ENCODE data around the gene HYDIN. TPM values are rescaled to one million over a fixed set of nuclear protein-coding genes. Genes with fewer than 3 reads are reported as not detected.

The HYDIN gene
- total and polyA plus RNA-seq, 9 of the 15 experiments (the other 6 are each of a cell fraction or from before 2014, with no cell fraction given) = 0.08 to 0.43 (median 0.14) TPM; not detected in 1

DNA sequence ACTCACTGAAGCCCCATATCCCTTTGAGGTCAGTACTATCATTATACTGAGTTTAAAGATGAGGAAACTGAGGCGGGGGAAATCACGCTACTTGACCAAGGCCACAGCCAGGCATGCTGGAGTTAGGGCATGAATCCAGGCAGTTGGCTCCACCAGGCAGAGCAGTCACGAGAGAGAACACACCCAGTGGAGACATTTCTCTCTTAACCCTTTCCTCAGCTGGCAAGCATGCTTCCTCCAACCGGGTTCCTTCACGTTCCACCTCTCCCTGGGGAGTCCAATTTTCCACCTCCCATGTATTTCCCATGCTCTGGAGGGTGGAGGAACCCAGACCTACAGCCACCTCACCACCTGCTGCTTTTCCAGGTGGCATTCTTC, 462.3 kb downstream of the HYDIN start:
- no TSS peak for BruUV-seq (replicated peaks)
- intact Hi-C loops (cut with micrococcal nuclease) = loop anchor here (5.0 kb wide), 1 partner anchor 96 kb away; no protein-coding TSS in a partner anchor
- peaks cover 47% of the 10 kb centered on the region; the same call in 2 of the 3 replicates for H3K36me3 ChIP-seq (ENCODE audit: control insufficient read depth, insufficient read depth, low read length)
- no peaks in the 10 kb centered on the region for H3K9me1 ChIP-seq (ENCODE audit: control insufficient read depth, insufficient read depth, low read length)
- FAIRE-seq (no peak), ATAC-seq (no peak), DNase-seq (ENCODE audit: extremely low read depth in 1 of 4, low spot score in 3 of 4) (no peak)
- H3K4me1 ChIP-seq (replicated peaks in 1 of 2; ENCODE audit: control insufficient read depth in 2 of 2, insufficient read depth in 2 of 2, low read length in 2 of 2) = peaks cover 0 to 2% of the 10 kb centered on the region in 2 experiments; a peak in 3 of 5 replicates
- no peaks in the 10 kb centered on the region for H3K27me3 ChIP-seq (ENCODE audit: control insufficient read depth in 2 of 2, insufficient read depth in 2 of 2, low read length in 2 of 2)
- no peak overlapping the region for H3K9ac ChIP-seq (ENCODE audit: insufficient read depth in 1 of 2, low read depth in 2 of 2, low read length in 2 of 2)
- ChIA-PET CTCF (ENCODE audit: low intra/inter-chr PET ratio) (no interaction called here), POLR2A (interaction anchor here (0.6 kb wide), 1 partner anchor 14 kb away, joined by 3 read pairs; no protein-coding TSS in a partner anchor)
- WGBS (ENCODE audit: insufficient coverage, low coverage, missing lambda C conversion rate) = 78% methylated on average over 5 of the region's 5 CpGs
- H4K20me1 ChIP-seq (replicated peaks; ENCODE audit: control insufficient read depth, insufficient read depth, low read length) = no peaks in the 10 kb centered on the region; the same call in 1 of the 2 replicates
- H2AFZ ChIP-seq (ENCODE audit: low read depth, low read length) = no peak overlapping the region
- H3K4me2 ChIP-seq (ENCODE audit: insufficient read depth, low read length) = no peak overlapping the region
- in situ Hi-C loops (cut with MboI) = no loop called here
- no peaks in the 10 kb centered on the region for H3K79me2 ChIP-seq (ENCODE audit: control insufficient read depth, insufficient read depth, low read length)
- no peaks in the 10 kb centered on the region for H3K9me3 ChIP-seq (replicated peaks; ENCODE audit: control insufficient read depth, insufficient read depth, low read depth, low read length)
- H3K27ac ChIP-seq (ENCODE audit: extremely low read depth, low read depth, low read length) = no peak overlapping the region
- H3K4me3 ChIP-seq = no peak overlapping the region
- TF ChIP-seq KDM5B (IDR thresholded peaks at IDR 0.05; ENCODE audit: insufficient replicate concordance, low read depth, low read length) = no peak
- TF ChIP-seq FOXK1 (CRISPR knock-in tag; IDR thresholded peaks at IDR 0.05; ENCODE audit: borderline replicate concordance) = no peak
- TF ChIP-seq, protein P1, sequence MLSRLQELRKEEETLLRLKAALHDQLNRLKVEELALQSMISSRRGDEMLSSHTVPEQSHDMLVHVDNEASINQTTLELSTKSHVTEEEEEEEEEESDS (CRISPR knock-in tag; IDR thresholded peaks at IDR 0.05) = no peak
- no peak for TF ChIP-seq MTA1 (IDR thresholded peaks at IDR 0.05; ENCODE audit: borderline replicate concordance)
- no peak for TF ChIP-seq SMARCC2 (IDR thresholded peaks at IDR 0.05; ENCODE audit: low read depth)
- TF ChIP-seq, protein P2, sequence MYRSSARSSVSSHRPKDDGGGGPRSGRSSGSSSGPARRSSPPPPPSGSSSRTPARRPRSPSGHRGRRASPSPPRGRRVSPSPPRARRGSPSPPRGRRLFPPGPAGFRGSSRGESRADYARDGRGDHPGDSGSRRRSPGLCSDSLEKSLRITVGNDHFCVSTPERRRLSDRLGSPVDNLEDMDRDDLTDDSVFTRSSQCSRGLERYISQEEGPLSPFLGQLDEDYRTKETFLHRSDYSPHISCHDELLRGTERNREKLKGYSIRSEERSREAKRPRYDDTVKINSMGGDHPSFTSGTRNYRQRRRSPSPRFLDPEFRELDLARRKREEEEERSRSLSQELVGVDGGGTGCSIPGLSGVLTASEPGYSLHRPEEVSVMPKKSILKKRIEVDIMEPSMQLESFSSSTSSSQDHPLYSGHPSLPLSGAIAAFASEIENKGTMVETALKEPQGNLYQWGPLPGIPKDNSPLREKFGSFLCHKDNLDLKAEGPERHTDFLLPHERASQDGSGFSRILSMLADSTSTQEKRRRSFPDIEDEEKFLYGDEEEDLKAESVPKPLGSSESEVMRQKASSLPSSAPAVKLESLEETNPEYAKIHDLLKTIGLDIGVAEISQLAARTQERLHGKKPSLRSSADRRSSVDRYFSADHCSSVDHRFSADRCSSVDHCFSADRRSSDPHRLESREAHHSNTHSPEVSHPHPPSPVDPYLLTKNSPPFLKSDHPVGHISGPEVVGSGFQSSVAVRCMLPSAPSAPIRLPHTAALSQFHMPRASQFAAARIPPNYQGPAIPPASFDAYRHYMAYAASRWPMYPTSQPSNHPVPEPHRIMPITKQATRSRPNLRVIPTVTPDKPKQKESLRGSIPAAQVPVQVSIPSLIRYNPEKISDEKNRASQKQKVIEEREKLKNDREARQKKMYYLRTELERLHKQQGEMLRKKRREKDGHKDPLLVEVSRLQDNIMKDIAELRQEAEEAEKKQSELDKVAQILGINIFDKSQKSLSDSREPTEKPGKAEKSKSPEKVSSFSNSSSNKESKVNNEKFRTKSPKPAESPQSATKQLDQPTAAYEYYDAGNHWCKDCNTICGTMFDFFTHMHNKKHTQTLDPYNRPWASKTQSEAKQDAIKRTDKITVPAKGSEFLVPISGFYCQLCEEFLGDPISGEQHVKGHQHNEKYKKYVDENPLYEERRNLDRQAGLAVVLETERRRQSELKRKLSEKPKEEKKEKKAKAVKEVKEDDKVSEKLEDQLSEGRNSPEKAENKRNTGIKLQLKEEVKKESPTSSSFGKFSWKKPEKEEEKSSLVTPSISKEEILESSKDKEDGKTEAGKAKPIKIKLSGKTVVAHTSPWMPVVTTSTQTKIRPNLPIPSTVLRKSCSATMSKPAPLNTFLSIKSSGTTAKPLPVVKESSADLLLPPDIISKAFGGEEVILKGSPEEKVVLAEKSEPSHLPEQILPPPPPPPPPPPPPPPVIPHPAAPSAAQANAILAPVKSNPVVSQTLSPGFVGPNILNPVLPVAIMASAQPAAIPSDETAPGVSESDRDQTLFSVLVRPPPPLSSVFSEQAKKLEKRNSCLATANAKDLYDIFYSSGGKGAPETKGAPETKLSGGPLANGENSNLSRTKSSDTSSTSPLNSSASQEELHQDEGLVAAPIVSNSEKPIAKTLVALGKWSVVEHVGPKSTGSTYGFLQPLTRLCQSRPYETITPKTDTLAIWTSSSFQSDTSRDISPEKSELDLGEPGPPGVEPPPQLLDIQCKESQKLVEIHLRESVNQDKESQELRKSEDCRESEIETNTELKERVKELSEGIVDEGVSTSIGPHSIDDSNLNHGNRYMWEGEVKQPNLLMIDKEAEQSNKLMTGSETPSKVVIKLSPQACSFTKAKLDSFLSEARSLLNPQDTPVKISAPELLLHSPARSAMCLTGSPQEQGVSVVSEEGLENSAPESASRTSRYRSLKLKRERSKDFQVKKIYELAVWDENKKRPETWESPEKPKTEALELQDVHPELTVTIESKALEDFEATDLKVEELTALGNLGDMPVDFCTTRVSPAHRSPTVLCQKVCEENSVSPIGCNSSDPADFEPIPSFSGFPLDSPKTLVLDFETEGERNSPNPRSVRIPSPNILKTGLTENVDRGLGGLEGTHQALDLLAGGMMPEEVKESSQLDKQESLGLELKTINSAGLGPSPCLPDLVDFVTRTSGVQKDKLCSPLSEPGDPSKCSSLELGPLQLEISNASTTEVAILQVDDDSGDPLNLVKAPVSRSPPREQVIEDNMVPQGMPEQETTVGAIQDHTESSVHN (IDR thresholded peaks at IDR 0.05; ENCODE audit: borderline replicate concordance in 1 of 2, low read depth in 1 of 2) = no peak
- TF ChIP-seq, protein P3, sequence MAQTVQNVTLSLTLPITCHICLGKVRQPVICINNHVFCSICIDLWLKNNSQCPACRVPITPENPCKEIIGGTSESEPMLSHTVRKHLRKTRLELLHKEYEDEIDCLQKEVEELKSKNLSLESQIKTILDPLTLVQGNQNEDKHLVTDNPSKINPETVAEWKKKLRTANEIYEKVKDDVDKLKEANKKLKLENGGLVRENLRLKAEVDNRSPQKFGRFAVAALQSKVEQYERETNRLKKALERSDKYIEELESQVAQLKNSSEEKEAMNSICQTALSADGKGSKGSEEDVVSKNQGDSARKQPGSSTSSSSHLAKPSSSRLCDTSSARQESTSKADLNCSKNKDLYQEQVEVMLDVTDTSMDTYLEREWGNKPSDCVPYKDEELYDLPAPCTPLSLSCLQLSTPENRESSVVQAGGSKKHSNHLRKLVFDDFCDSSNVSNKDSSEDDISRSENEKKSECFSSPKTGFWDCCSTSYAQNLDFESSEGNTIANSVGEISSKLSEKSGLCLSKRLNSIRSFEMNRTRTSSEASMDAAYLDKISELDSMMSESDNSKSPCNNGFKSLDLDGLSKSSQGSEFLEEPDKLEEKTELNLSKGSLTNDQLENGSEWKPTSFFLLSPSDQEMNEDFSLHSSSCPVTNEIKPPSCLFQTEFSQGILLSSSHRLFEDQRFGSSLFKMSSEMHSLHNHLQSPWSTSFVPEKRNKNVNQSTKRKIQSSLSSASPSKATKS (CRISPR knock-in tag; IDR thresholded peaks at IDR 0.05) = no peak
- no peak for TF ChIP-seq FIP1L1 (IDR thresholded peaks at IDR 0.05; ENCODE audit: low read depth, low read length, poor library complexity, severe bottlenecking)
- no peak for TF ChIP-seq ZNF780A (CRISPR knock-in tag; IDR thresholded peaks at IDR 0.05)
- TF ChIP-seq PHF21A (IDR thresholded peaks at IDR 0.05; ENCODE audit: borderline replicate concordance, low read depth) = no peak
